GM21529 (cell line): Measurements from ENCODE around the gene PRSS50.

Experiments
- ATAC-seq: cut with Tn5 transposase; IDR thresholded peaks from one replicate; pipeline ENCODE4 v1.9.1; 2021; ENCODE audit not compliant: unreplicated experiment

PRSS50 gene

GRCh38 chr3:46671541-46672348 lies 45.9 kb downstream of the PRSS50 start:
- ATAC-seq = no peak

GRCh38 chr3:46670891-46671427 lies 46.7 kb downstream of the PRSS50 start:
- no peak for ATAC-seq

GRCh38 chr3:46670000-46670890 lies 47.4 kb downstream of the PRSS50 start:
- no peak for ATAC-seq

GRCh38 chr3:46669191-46669999 lies 48.3 kb downstream of the PRSS50 start:
- no peak for ATAC-seq

- ATAC-seq = no peak
Measured at GRCh38 chr3:46668591-46668990, 49.1 kb downstream of the PRSS50 start.

- ATAC-seq = no peak
Measured at GRCh38 chr3:46668116-46668515, 49.6 kb downstream of the PRSS50 start.

GRCh38 chr3:46667657-46668056 lies 50.0 kb downstream of the PRSS50 start:
- ATAC-seq = no peak

GRCh38 chr3:46667061-46667621 lies 50.5 kb downstream of the PRSS50 start:
- ATAC-seq = no peak

- ATAC-seq = no peak
Measured at GRCh38 chr3:46666453-46666845, 51.2 kb downstream of the PRSS50 start.

GRCh38 chr3:46665763-46666452 lies 51.8 kb downstream of the PRSS50 start:
- no peak for ATAC-seq

GRCh38 chr3:46664971-46665762 lies 52.5 kb downstream of the PRSS50 start:
- ATAC-seq = no peak

GRCh38 chr3:46664188-46664970 lies 53.3 kb downstream of the PRSS50 start:
- ATAC-seq = no peak

GRCh38 chr3:46663591-46664135 lies 54.0 kb downstream of the PRSS50 start:
- ATAC-seq = no peak

- ATAC-seq = no peak
Measured at GRCh38 chr3:46662771-46663551, 54.7 kb downstream of the PRSS50 start.
